ENCODE data around the gene FXYD7. TPM values are rescaled to one million over a fixed set of nuclear protein-coding genes. Genes with fewer than 3 reads are reported as not detected.
A peak's percentile ranks its signal among the peaks of the same experiment; 100 is the strongest.

Gene FXYD7
- total and polyA plus RNA-seq, 9 of the 15 experiments (the other 6 are each of a cell fraction or from before 2014, with no cell fraction given) = 0.10 to 0.80 (median 0.31) TPM; not detected in 3

GRCh38 chr19:35140962-35141836, 1.9 kb upstream of the FXYD7 start (continued):
- TF ChIP-seq IRF1 (CRISPR knock-in tag; IDR thresholded peaks at IDR 0.05; ENCODE audit: borderline replicate concordance) (no peak), ZBTB12 (CRISPR knock-in tag; IDR thresholded peaks at IDR 0.05) (no peak), NFIC (IDR thresholded peaks at IDR 0.05) (no peak), CHD1 (IDR thresholded peaks at IDR 0.05; ENCODE audit: low read length) (no peak), PHB (CRISPR knock-in tag; IDR thresholded peaks at IDR 0.05) (no peak), ZNF586 (CRISPR knock-in tag; conservative IDR thresholded peaks at IDR 0.05) (no peak), ADNP (tag; IDR thresholded peaks at IDR 0.05) (no peak), MTA3 (IDR thresholded peaks at IDR 0.05; ENCODE audit: borderline replicate concordance) (0 out of 2 replicates have a peak, but pooled peaks have one; percentile 22), NRF1 (conservative IDR thresholded peaks at IDR 0.05 in 1 of 2, IDR thresholded peaks at IDR 0.05 in 1 of 2) (no peak), ZNF717 (CRISPR knock-in tag; IDR thresholded peaks at IDR 0.05) (no peak), LEF1 (IDR thresholded peaks at IDR 0.05) (no peak)
- TF ChIP-seq, protein P1, sequence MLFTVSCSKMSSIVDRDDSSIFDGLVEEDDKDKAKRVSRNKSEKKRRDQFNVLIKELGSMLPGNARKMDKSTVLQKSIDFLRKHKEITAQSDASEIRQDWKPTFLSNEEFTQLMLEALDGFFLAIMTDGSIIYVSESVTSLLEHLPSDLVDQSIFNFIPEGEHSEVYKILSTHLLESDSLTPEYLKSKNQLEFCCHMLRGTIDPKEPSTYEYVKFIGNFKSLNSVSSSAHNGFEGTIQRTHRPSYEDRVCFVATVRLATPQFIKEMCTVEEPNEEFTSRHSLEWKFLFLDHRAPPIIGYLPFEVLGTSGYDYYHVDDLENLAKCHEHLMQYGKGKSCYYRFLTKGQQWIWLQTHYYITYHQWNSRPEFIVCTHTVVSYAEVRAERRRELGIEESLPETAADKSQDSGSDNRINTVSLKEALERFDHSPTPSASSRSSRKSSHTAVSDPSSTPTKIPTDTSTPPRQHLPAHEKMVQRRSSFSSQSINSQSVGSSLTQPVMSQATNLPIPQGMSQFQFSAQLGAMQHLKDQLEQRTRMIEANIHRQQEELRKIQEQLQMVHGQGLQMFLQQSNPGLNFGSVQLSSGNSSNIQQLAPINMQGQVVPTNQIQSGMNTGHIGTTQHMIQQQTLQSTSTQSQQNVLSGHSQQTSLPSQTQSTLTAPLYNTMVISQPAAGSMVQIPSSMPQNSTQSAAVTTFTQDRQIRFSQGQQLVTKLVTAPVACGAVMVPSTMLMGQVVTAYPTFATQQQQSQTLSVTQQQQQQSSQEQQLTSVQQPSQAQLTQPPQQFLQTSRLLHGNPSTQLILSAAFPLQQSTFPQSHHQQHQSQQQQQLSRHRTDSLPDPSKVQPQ (CRISPR knock-in tag; IDR thresholded peaks at IDR 0.05; ENCODE audit: borderline replicate concordance) = no peak
- TF ChIP-seq, protein P2, sequence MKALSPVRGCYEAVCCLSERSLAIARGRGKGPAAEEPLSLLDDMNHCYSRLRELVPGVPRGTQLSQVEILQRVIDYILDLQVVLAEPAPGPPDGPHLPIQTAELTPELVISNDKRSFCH (CRISPR knock-in tag; IDR thresholded peaks at IDR 0.05) = no peak
- TF ChIP-seq, protein P2 (tag; IDR thresholded peaks at IDR 0.05) = no peak
- TF ChIP-seq, protein P3, sequence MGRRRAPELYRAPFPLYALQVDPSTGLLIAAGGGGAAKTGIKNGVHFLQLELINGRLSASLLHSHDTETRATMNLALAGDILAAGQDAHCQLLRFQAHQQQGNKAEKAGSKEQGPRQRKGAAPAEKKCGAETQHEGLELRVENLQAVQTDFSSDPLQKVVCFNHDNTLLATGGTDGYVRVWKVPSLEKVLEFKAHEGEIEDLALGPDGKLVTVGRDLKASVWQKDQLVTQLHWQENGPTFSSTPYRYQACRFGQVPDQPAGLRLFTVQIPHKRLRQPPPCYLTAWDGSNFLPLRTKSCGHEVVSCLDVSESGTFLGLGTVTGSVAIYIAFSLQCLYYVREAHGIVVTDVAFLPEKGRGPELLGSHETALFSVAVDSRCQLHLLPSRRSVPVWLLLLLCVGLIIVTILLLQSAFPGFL (CRISPR knock-in tag; IDR thresholded peaks at IDR 0.05) = no peak
